GM18520 (cell line): ENCODE data around the gene CAMK2D.

Experiments
- ATAC-seq: cut with Tn5 transposase; IDR thresholded peaks from one replicate; pipeline ENCODE4 v1.9.1; 2021; ENCODE audit not compliant: unreplicated experiment

Gene CAMK2D

GRCh38 chr4:113576947-113577678, 184.4 kb downstream of the CAMK2D start:
- no peak for ATAC-seq

GRCh38 chr4:113575401-113575800, 186.1 kb downstream of the CAMK2D start:
- ATAC-seq = no peak

DNA sequence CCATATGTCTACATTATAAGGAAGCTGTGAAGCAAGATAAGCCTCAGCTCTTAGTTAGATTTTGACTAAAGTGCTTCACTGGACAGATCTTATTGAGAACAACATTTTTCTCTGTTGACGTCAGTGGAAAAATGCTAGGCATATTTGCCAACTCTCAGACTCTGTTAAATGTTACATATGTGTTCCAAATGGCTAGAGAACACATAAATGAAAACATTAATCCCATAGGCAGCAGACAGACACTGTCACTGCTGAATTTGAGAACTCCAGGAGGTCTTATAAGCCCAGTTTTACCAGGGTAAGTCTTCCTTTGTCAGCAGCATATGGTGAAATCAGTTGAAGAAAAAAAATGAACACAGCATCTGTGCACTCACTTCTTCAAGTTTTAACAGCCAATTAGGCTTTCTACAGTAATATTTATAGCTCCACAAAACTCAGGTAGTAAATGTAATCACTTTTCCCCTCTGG, 186.9 kb downstream of the CAMK2D start:
- no peak for ATAC-seq

GRCh38 chr4:113572620-113573019, 188.9 kb downstream of the CAMK2D start:
- ATAC-seq = no peak

DNA sequence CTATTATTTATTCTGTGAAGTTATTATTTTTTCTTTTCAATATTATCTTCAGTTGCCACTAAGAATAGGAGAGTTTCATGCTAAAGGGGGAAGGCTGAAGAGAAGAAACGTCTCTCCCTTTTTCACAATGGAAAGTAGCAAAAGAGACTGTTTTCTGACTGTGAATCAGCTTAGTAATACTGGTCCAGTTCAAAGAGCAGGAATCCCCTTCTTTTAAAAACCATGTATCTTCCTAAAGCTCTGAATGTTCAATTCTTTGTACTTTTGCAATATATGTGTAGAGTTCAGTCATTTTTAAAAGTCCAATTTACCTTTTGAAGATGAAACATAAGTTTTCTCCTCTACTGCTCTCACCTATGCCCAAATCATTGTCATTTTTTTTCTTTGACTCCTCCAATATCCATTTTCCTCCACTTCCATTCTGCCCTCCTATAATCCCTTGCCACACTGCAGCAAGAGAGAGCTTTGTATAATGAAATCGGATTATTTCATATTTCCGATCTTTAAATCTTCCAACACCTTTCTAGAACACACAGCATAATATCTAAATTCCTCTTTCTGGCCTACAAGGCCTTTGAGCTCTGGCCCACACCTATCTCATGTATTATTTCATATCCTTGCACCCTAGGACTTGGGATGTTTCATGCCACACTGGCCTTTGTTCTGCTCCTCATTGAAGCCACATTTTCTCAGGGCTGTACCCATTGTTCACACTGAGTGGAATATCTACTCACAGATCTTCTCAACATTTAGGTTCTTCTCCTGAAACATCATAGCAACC, 195.3 kb downstream of the CAMK2D start:
- ATAC-seq = no peak

- ATAC-seq = no peak
Observed at GRCh38 chr4:113565702-113566012, 195.9 kb downstream of the CAMK2D start.

DNA sequence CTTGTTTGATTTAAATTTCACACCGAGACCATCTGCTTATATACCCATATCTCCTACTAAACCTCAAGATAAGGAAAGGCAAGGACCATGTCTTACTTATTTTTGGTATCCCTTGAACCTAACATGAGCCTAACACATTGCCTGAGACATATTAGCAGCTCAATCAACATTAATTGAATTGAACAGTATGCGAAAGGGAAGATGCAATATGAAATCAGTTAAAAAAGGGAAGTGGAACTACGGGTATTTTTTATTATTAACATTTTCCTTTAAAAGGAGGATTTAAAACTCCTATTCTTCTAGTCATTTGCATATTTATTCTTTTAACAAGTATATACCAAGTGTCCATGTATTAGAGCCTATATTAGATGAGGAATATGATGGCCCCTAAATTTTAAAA, 197.0 kb downstream of the CAMK2D start:
- ATAC-seq = no peak

- ATAC-seq = no peak
Observed at GRCh38 chr4:113563691-113564378, 197.7 kb downstream of the CAMK2D start.

GRCh38 chr4:113561758-113562157, 199.8 kb downstream of the CAMK2D start:
- no peak for ATAC-seq

DNA sequence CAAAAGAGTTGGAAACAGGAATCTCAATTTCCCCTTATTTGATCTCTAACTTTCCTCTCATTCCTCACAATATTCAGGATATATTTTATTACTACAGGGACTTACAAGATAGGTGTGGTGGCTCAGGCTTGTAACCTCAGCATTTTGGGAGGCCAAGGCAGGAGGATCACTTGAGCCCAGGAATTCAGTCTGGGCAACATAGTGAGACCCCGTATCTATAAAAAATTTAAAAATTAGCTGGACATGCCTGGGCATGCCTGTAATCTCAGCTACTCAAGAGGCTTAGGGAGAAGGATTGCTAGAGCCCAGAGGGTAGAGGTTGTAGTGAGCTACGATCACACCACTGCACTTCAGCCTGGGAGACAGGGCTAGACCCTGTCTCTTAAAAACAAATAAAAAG, 200.4 kb downstream of the CAMK2D start:
- ATAC-seq = no peak

- ATAC-seq = no peak
Observed at GRCh38 chr4:113560579-113560978, 201.0 kb downstream of the CAMK2D start.

GRCh38 chr4:113559947-113560346, 201.6 kb downstream of the CAMK2D start:
- no peak for ATAC-seq

- no peak for ATAC-seq
Observed at GRCh38 chr4:113556382-113557134, 205.0 kb downstream of the CAMK2D start.

GRCh38 chr4:113555868-113556267, 205.7 kb downstream of the CAMK2D start:
- ATAC-seq = no peak

- ATAC-seq = no peak
Observed at GRCh38 chr4:113553082-113553481, 208.5 kb downstream of the CAMK2D start.

DNA sequence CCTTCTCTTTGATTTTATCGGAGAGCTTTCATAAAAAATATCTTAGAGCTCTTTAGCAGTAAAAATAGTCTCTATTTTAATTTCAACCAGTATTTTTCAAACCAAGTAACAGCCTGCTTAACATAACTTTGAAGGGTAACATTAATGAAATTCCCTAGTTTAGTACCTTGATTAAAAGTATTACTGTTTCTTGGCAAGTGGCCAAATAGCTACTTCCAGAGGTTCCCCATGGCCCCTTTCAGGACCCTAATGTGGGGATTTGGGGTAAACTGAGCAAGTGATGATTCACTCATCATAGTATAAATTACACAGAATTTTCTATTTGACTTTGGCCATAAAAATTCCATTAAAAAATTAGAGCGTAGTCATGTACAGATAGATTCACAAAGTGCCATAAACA, 211.0 kb downstream of the CAMK2D start:
- ATAC-seq = no peak

GRCh38 chr4:113548303-113548702, 213.2 kb downstream of the CAMK2D start:
- ATAC-seq = no peak

GRCh38 chr4:113547487-113548042, 214.0 kb downstream of the CAMK2D start:
- ATAC-seq = peak; percentile 100

- no peak for ATAC-seq
Observed at GRCh38 chr4:113541933-113542332, 219.6 kb downstream of the CAMK2D start.

DNA sequence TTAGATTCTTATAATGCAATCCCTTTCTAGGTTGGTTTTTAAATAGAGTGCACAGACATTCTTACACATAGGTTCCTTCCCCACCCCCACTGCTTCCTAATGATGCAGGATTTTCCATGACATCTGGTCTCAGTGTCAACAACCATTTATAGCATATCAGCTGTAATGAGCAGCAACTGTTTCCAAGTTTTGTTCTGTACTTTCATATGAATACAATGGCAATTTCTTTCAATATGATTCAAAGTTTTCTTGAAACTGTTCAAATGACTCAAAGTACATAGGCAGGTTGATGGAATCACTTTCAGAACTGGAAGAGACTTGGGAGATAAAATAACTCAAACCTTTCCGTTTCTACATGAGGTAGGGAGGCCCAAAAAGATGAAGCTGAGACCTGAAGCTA, 220.7 kb downstream of the CAMK2D start:
- ATAC-seq = no peak

GRCh38 chr4:113539408-113539807, 222.1 kb downstream of the CAMK2D start:
- peak; percentile 59 for ATAC-seq
